ENCODE data around the gene ANKLE1. TPM values are rescaled to one million over a fixed set of nuclear protein-coding genes. Genes with fewer than 3 reads are reported as not detected.

The ANKLE1 gene
- total RNA-seq, 1 experiment from 2014 or later, result 16.5 TPM

GRCh38 chr19:17322854-17323253 is 41.2 kb downstream of the ANKLE1 start:
- Histone ChIP-seq H3K23me2 (ENCODE audit: insufficient read length, low read depth, low read length, poor library complexity, severe bottlenecking) (peaks cover 5% of the 10 kb centered on the region), H3K18ac (ENCODE audit: insufficient read length, low read depth, low read length) (no peak overlapping the region), H4K91ac (ENCODE audit: insufficient read length, low read depth, low read length) (no peak overlapping the region), H4K20me1 (ENCODE audit: control insufficient read depth, insufficient read depth, insufficient read length) (no peaks in the 10 kb centered on the region), H3K4me1 (ENCODE audit: insufficient read depth, low read length) (no peaks in the 10 kb centered on the region), H2AK5ac (ENCODE audit: insufficient read length, low read length) (no peak overlapping the region), H3K4ac (ENCODE audit: low read depth, low read length) (no peak overlapping the region), H2BK20ac (ENCODE audit: low read depth, low read length, poor library complexity, severe bottlenecking) (no peak overlapping the region), H2BK12ac (ENCODE audit: insufficient read length, low read depth, low read length) (no peak overlapping the region), H4K5ac (ENCODE audit: insufficient read length, low read depth, low read length) (no peak overlapping the region), H3T11ph (ENCODE audit: low read length) (no peak overlapping the region), H3K79me1 (ENCODE audit: insufficient read depth, low read depth, low read length, poor library complexity, severe bottlenecking) (no peaks in the 10 kb centered on the region), H3K14ac (ENCODE audit: insufficient read depth, low read length) (no peak overlapping the region), H3K4me2 (ENCODE audit: insufficient read depth, insufficient read length, low read length) (no peak overlapping the region), H2AFZ (ENCODE audit: low read length) (no peak overlapping the region), H2BK120ac (ENCODE audit: low read depth, low read length, poor library complexity, severe bottlenecking) (no peak overlapping the region), H2BK5ac (ENCODE audit: insufficient read length, low read length) (no peak overlapping the region), H3K56ac (ENCODE audit: insufficient read length, low read depth, low read length) (no peak overlapping the region), H3K27ac (ENCODE audit: insufficient read length, low read depth, low read length) (no peak overlapping the region), H2BK15ac (ENCODE audit: low read depth, low read length) (no peak overlapping the region), H3K79me2 (ENCODE audit: insufficient read depth, low read length) (no peaks in the 10 kb centered on the region), H3K9me3 (ENCODE audit: control insufficient read depth, low read depth, low read length) (no peaks in the 10 kb centered on the region), H3K23ac (ENCODE audit: insufficient read length, low read depth, low read length) (no peak overlapping the region), H3K9ac (ENCODE audit: extremely low read depth, insufficient read length, low read length) (no peak overlapping the region), H3K27me3 (ENCODE audit: insufficient read depth, low read length) (no peaks in the 10 kb centered on the region), H4K8ac (replicated peaks; ENCODE audit: insufficient read length, low read depth, low read length) (no peak overlapping the region)
- no peak for TF ChIP-seq CTCF (conservative IDR thresholded peaks at IDR 0.05)
- Mint-ChIP-seq H3K36me3 (ENCODE audit: insufficient read depth in 1 of 3, low read depth in 3 of 3) (peaks cover 14 to 50% (median 28%) of the 10 kb centered on the region in 3 experiments), H3K4me1 (peaks cover 6 to 15% of the 10 kb centered on the region in 2 experiments), H3K9me3 (no peaks in the 10 kb centered on the region), H3K27ac (peak overlapping the region in 2 of 3 experiments; percentile 87 to 90; a peak in 4 of 7 replicates), H3K27me3 (ENCODE audit: low read depth) (peaks cover 2% of the 10 kb centered on the region; the same call in 1 of the 2 replicates), H3K4me3 (peak overlapping the region in 1 of 2 experiments; percentile 23; a peak in 1 of 5 replicates)
- DNase-seq, result no peak
- WGBS (ENCODE audit: extremely low coverage, insufficient read length, low lambda C conversion rate), result no CpG with 5 or more reads among the region's 10 CpGs

All from H9 (cell line).